Pancreas (tissue), 10 donors: Measurements from ENCODE around the gene SLC49A4. TPM values are rescaled to one million over a fixed set of nuclear protein-coding genes. Genes with fewer than 3 reads are reported as not detected.

Source experiments
- ATAC-seq, 4 donors: fragments of 200-7000 bp; cut with Tn5 transposase; one replicate each; pipeline versions ENCODE4 v1.8.0 to v1.9.1; 2020; ENCODE audit warnings: mild to moderate bottlenecking in 4 of 4, moderate library complexity in 4 of 4
- DNase-seq, 6 donors: peaks; one replicate each; pipeline ENCODE4 v3.0.0-alpha.2; 2020
- FAIRE-seq: peaks from 2 replicates; lab custom pipeline; 2012; peaks lifted over from hg19 to GRCh38; lab: Jason Lieb, UNC
- H3K27ac ChIP-seq, 4 donors: fragments of 200-600 bp; sonication (generic); 1 replicate in 3 of 4; 2 replicates in 1 of 4; pipeline versions ENCODE4 v1.5.0 to v1.8.0; 2020
- H3K27me3 ChIP-seq, 4 donors: fragments of 200-600 bp; one replicate each; pipeline ENCODE4 v1.8.0; 2021
- H3K36me3 ChIP-seq, 3 donors: fragments of 200-600 bp; sonication (generic) in 1 of 3; one replicate each; pipeline versions ENCODE4 v1.5.0 to v1.8.0; 2020 to 2021
- H3K4me1 ChIP-seq, 3 donors: fragments of 200-600 bp; one replicate each; pipeline ENCODE4 v1.8.0; 2021
- H3K4me3 ChIP-seq, 4 donors: fragments of 200-600 bp; sonication (generic) in 2 of 4; one replicate each; pipeline versions ENCODE4 v1.5.0 to v1.8.0; 2020 to 2021
- H3K9me3 ChIP-seq, 4 donors: fragments of 200-600 bp; one replicate each; pipeline ENCODE4 v1.8.0; 2021
- CTCF ChIP-seq, 4 donors: fragments of 200-600 bp; sonication (generic) in 3 of 4; IDR thresholded peaks; one replicate each; pipeline versions ENCODE4 v1.5.0 to v1.8.0; 2021; ENCODE audit warnings: antibody characterized with exemption in 4 of 4
- WGBS, 2 donors: extraction: QIAGEN DNeasy Blood & Tissue Kit; methylation state at CpG; one replicate each; pipeline ENCODE4 v1.1.7; 2013; 5-methylcytosine and 5-hydroxymethylcytosine counted together
- intact Hi-C, 3 donors: fragments of 100-400 bp; cut with DNase I; formaldehyde crosslinking; loops; one replicate each; pipeline versions ENCODE4 v1.11.1 to v1.14.2; 2022
- polyA plus RNA-seq, 2 donors: library from polyadenylated mRNA; stranded (reverse); fragments of 200-250 nt; gene quantifications; one replicate each; pipeline ENCODE4 v1.2.3, GENCODE V29; 2013
- total RNA-seq, 6 donors: library from RNA; stranded (reverse); fragmentation: NEBNext Ultra II Directional in 4 of 6; extraction: Animal tissue kit (Norgen Biotek cat#: 25700) in 4 of 6; gene quantifications; one replicate each; pipeline versions ENCODE4 v1.2.1 to v1.2.4, GENCODE V29; 2021 to 2023
- donor health status: healthy with polysubstance abuse.
- donor health status: DM: no; HTN: no; CAD: no; lungs with moderate emphysema.
- donor health status: DM: no; HTN: no; CAD: no.
- donor health status: control.
- donor health status: control.
- donor health status: Bipolar disorder and iron deficiency.
- donor health status: DM: yes; HTN: yes; CAD: no.
- donor health status: DM: no; HTN: no; CAD: no.
- donor health status: DM: no; HTN: no; CAD: no.
- donor health status: DM: yes; HTN: yes; CAD: no.

The SLC49A4 gene
- total and polyA plus RNA-seq, 8 donors, result 3.4 to 13.7 (median 10.9) TPM

DNA sequence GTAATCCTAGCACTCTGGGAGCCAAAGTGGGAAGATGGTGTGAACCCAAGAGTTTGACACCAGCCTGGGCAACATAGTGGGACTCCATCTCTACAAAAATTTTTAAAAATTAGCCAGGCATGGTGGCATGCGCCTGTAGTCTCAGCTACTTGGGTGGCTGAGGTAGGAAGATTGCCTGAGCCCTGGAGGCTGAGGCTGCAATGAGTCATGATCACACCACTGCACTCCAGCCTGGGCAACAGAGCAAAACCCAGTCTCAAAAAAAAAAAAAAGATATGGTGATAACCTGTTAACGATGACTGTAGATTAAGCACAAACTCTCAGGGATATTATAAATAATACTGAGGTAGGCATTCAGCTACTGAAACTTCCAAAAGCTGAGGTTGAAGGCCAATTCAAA, 107.5 kb downstream of the SLC49A4 start:
- 66 to 83% methylated on average over 2 of the region's 2 CpGs for WGBS, 2 donors
- Histone ChIP-seq H3K27ac (no peak overlapping the region), H3K27me3 (no peaks in the 10 kb centered on the region), H3K36me3 (no peaks in the 10 kb centered on the region), H3K9me3 (no peaks in the 10 kb centered on the region), H3K4me3 (no peak overlapping the region), H3K4me1 (no peaks in the 10 kb centered on the region)
- intact Hi-C loops, result no loop called here
- no peak for TF ChIP-seq CTCF (IDR thresholded peaks at IDR 0.05)
- no peak for ATAC-seq
- no peak for FAIRE-seq
- no peak for DNase-seq

GRCh38 chr3:122903171-122903570, 108.3 kb downstream of the SLC49A4 start:
- no peaks in the 10 kb centered on the region for H3K36me3 ChIP-seq
- WGBS, 2 donors, result 57 to 73% methylated on average over 4 of the region's 4 CpGs
- FAIRE-seq (no peak), ATAC-seq (no peak), DNase-seq (no peak)
- H3K4me1 ChIP-seq, result no peaks in the 10 kb centered on the region
- no peak overlapping the region for H3K4me3 ChIP-seq
- H3K27ac ChIP-seq, result no peak overlapping the region
- H3K27me3 ChIP-seq, result no peaks in the 10 kb centered on the region
- no peaks in the 10 kb centered on the region for H3K9me3 ChIP-seq
- no peak for TF ChIP-seq CTCF (IDR thresholded peaks at IDR 0.05)
- intact Hi-C loops, result no loop called here

GRCh38 chr3:122907471-122907870, 112.6 kb downstream of the SLC49A4 start:
- Histone ChIP-seq H3K27me3 (no peaks in the 10 kb centered on the region), H3K4me3 (no peak overlapping the region), H3K27ac (no peak overlapping the region), H3K9me3 (no peaks in the 10 kb centered on the region), H3K36me3 (no peaks in the 10 kb centered on the region), H3K4me1 (no peaks in the 10 kb centered on the region)
- ATAC-seq, result no peak
- 93% methylated on average over 4 of the region's 4 CpGs for WGBS, 2 donors
- no peak for TF ChIP-seq CTCF (IDR thresholded peaks at IDR 0.05)
- intact Hi-C loops, result no loop called here
- FAIRE-seq, result no peak
- no peak for DNase-seq

GRCh38 chr3:122908251-122908650, 113.4 kb downstream of the SLC49A4 start:
- Histone ChIP-seq H3K27ac (no peak overlapping the region), H3K4me1 (no peaks in the 10 kb centered on the region), H3K27me3 (peaks cover 0 to 4% (median 0%) of the 10 kb centered on the region in 4 donors), H3K36me3 (no peaks in the 10 kb centered on the region), H3K4me3 (no peak overlapping the region), H3K9me3 (no peaks in the 10 kb centered on the region)
- TF ChIP-seq CTCF (IDR thresholded peaks at IDR 0.05), result no peak
- WGBS, 2 donors, result 85 to 92% methylated on average over 3 of the region's 3 CpGs
- no peak for ATAC-seq
- FAIRE-seq, result no peak
- no peak for DNase-seq
- intact Hi-C loops, result no loop called here

DNA sequence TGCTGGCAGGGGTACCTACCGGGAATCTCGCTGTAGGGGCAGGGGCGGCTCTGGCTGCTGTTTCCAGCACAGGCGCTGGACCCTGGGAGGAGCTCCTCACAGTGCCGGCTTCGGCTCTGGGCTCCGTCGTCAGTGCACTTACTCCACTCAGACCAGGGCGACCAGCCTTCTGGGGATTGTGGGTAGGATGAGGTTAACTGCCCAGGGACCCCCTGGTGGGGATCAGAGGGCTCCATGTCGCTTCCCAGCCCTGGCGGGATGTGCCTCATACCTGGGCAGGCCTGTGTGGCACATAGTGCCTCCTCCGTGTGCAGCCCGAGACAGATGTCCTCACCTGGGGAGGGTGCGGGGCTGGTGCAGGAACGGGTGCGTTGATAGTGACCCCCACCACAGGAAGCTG, 117.0 kb downstream of the SLC49A4 start:
- H3K27ac ChIP-seq, result no peak overlapping the region
- H3K9me3 ChIP-seq, result no peaks in the 10 kb centered on the region
- no peak for FAIRE-seq
- no peaks in the 10 kb centered on the region for H3K36me3 ChIP-seq
- intact Hi-C loops, result no loop called here
- 90 to 94% methylated on average over 16 of the region's 16 CpGs for WGBS, 2 donors
- TF ChIP-seq CTCF (IDR thresholded peaks at IDR 0.05), result no peak
- no peak overlapping the region for H3K4me3 ChIP-seq
- ATAC-seq, result no peak
- no peaks in the 10 kb centered on the region for H3K4me1 ChIP-seq
- DNase-seq, result no peak
- H3K27me3 ChIP-seq, result peaks cover 0 to 5% (median 0%) of the 10 kb centered on the region in 4 donors
